HG03159 (cell line): ENCODE measurements around the gene THRA.

Experiments
- ATAC-seq: cut with Tn5 transposase; IDR thresholded peaks from one replicate; pipeline ENCODE4 v1.9.1; 2021; ENCODE audit warnings: mild to moderate bottlenecking, moderate library complexity; ENCODE audit not compliant: unreplicated experiment

The THRA gene

DNA sequence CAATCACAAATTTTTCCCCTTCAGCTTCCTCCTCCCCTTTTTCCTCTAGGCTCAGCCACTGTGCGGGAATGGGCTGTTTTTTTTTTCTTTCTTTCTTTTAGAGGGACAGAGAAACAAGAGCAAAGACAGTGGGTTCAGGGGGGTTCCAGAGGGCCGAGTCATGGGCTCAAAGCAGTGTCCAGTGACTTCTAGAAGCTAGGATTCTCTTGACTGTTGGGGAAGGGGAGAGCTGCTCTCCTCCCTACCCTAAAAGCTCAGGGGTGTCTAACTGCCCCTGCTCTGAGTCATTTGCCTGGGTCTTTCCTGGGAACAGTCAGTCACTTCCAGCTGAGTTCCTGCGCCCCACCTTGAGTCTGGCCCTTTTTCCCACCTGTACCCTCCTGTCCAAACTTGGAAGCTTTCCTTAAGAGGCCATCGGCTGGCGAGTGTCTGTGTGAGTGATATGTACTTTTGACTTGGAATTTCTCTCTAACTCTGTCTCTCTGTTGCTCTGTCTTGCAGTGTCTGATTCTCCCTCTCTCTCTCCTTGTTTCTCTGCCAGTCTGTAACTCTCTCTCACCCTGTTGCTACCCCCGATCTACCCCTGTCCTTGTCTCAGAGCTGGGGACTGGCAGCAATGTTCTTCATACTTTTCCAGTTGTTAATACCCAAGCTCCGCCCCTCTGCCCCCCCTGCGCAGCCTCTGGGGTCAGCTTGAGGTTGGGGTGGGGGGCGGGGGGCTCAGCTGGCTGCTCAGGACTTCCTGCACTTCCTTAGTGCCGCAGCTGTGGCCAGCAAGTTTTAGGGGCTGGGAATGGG, 2.4 kb downstream of the THRA start:
- no peak for ATAC-seq

DNA sequence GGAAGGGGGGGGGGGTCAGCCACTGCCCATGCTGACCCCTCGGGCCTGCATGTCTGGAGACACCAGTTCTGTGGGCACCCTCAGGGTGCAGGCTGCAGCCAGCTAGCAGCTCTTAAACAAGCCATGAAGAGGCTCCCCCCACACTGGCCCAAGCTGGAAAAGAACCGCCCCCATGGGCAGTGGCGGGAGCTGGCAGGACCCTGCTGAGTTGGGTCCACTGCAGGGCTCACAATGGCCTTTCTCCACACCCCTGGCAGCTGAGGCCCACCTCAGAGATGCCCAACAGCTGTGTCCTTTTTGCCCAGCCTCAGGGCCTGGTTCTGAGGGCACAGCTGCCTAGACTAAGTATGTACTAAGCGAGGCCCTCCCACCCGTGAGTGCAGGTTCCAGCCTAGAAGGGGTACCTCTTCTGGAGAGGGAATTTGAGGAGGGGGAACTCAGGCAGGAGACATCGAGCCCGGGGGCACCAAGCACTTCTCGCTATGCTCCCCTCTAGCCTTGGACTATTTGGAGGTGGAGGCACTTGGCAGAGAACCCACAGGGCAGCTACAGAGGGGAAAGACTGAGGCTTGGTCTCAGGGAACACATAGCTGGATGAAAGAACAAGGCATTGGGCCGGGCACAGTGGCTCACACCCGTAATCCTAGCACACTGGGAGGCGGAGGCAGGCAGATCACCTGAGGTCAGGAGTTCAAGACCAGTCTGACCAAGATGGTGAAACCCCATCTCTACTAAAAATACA, 3.2 kb downstream of the THRA start:
- ATAC-seq, result no peak

GRCh38 chr17:40067710-40068109, 4.9 kb downstream of the THRA start:
- ATAC-seq, result no peak

DNA sequence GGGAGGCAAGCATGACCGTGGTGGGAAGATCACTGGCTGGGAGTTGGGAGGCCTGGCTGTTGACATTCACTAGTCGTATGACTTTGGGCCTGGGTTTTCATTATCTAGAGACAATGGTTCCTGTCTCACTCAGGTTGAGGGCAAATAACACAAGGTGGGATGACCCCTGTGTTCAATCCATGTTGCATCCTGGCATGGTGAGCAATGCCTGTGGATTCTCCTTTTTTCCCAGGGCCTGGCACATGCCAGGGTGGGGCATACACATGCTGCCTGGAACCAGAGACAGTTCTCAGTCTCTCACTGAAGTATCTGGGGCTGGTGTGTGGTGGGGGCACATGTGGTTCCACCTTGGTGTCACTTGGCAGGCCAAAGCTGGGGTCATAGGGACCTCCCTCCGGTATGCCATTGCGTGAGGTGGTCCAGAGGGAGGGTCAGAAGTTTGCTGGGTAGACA, 5.4 kb downstream of the THRA start:
- no peak for ATAC-seq

GRCh38 chr17:40068584-40068916, 5.8 kb downstream of the THRA start:
- no peak for ATAC-seq

- no peak for ATAC-seq
Measured at GRCh38 chr17:40068917-40069750, 6.4 kb downstream of the THRA start.

DNA sequence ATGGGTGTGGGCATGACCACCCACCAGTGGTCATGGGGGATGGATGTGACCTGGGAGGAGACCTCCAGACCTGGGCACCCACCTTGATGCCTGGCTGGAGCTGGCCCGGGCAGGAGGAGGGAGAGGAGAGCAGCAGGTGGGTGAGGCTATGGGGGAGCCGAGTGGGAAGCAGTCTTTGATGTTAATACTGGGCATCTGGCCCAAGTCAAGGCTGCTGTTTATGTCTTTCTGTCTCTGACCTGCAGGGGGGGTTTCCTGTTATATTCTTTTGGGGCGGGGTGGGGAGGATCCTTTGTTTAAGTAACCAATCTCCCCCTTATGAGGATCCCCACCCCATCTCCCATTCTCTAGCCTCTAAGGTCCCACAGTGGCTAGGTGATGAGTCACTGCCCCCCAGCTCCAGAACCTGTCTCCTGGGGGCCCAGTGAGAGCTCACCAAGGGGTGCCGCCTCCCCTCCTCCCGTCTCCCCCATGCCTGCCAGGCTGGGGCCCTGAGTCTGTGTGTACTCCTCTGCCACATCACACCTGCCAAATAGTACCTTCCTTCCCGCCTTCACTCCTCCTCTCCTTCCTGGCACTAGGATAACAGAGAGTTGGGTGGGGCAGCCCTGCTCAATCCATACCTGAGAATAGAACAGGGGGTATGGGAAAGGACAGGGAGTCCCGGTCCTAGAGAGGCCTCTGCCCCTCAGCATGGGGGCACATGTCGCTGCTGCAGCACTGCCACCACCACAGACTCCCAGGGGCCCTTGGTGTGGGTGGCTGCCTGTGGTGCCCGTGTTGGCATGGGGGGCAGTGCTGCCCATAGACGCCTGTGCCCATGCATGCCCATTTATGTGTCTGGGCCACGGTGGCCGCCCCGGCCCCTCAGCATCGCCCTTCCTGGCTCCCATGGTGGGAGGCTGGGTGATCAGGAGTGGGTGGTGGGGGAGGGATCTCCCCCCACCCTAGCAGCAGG, 7.3 kb downstream of the THRA start:
- no peak for ATAC-seq

- ATAC-seq, result no peak
Measured at GRCh38 chr17:40070709-40071312, 8.0 kb downstream of the THRA start.

GRCh38 chr17:40071313-40072039, 8.7 kb downstream of the THRA start:
- no peak for ATAC-seq

- ATAC-seq, result no peak
Measured at GRCh38 chr17:40072040-40072734, 9.4 kb downstream of the THRA start.

DNA sequence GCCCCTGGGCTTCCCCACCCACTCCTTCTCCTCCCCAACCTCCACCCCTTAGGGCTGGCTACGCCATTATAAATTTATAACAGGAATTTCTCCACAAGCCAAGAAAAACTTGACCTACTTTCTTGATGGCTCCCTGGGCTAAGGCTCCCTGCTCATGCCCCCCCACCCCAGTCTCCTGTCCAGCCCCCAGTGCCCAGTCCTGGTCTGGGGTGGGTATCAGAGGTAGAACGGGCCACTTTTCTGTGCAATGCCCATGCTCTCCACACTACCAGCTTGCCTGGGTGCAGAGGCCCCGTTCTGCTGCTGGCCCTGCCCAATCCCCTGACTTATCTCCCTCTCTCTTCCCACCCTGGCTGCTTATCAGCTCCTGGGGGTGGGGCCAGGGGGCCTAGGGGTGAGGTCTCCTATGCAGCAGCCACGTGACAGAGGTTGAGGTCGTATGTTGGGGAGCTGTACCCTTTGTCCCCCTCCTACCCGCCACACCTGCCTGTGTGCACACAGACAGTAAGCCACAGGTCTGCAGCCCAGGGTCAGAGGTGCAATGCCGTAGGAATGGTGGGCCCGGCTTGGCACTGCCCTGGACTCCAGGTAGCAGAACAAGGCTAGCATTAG, 10.1 kb downstream of the THRA start:
- no peak for ATAC-seq

DNA sequence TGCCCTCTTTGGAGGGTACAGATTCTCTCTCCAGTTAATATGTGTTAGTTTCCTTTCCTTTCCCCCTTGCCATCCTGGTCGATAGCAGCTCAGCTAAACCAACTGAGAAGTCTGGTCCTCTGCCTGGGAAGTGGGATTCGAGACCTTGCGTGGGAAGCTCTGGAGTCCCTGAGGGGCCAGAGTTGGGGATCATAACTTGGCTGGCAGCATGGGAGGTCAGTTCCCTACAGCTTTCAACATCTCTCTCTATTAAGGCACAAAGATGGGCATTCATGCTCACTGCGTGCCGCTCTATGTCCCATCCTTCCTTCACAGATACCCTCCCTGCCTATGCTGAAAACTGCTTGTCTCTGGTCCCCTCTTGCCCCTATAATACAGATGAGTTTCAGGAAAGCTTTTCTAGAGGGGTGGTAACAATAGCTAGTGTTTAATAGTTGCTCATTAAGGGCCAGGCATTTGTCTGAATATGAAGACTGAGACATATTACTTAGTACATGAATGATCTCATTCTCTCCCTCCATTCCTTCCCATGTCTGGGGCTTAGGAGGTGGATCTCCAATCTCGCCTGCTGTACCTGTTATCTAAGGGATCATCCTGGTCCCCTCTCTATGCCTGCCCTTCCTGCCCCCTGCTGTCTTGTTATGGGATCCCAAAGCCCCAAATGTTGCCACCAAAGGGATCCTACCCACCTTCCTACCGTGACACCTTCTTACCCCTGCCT, 10.8 kb downstream of the THRA start:
- ATAC-seq, result no peak

DNA sequence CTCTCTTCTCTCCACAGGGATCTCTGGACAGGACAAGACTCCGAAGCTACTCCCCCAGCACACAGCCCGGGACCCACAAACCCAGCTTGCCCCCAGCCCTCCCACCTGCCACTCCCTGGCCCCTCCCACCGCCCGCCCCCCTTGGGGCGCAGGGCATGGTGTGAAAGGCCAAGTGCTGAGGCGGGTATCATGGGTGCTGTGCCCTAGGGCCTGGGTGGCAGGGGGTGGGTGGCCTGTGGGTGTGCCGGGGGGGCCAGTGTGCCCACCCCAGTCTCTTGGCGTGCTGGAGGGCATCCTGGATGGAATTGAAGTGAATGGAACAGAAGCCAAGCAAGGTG, 11.4 kb downstream of the THRA start:
- no peak for ATAC-seq

- no peak for ATAC-seq
Measured at GRCh38 chr17:40074871-40075200, 12.1 kb downstream of the THRA start.

DNA sequence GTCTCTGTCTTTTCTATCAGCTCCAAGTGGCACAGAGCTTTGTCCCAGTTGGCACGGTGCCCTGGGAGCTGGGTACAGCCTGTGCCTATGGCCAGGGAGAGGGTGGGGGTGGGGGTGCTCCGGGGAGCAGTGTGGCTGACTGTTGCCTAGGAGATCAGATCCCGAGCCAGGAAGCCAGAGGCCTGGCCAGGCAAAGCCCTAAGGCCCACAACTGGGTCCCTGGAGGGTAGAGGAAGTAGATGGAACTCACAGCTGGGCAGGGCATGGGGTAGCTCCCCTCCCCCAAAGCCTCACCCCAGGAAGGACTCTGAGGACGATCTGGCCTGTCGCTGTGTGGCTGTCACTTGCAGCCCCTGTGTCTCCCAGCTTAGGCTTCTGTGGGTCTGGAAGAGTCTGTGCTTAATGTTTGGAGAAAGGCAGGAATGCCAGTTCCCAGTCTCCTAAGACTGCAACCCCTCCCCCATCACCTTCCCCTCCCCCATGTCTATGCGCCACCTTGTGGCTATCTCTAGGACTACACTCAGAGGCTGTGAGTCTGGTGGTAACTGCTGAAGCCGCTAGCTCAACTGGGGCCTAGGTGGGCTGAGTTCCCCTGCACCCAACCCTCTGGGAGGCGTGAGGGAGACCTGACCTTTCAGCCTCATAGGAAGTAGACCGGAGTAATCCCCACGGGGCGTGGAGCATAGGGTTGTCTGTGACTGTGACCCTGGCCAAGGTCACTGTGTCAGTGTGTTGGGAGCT, 12.6 kb downstream of the THRA start:
- ATAC-seq, result no peak

DNA sequence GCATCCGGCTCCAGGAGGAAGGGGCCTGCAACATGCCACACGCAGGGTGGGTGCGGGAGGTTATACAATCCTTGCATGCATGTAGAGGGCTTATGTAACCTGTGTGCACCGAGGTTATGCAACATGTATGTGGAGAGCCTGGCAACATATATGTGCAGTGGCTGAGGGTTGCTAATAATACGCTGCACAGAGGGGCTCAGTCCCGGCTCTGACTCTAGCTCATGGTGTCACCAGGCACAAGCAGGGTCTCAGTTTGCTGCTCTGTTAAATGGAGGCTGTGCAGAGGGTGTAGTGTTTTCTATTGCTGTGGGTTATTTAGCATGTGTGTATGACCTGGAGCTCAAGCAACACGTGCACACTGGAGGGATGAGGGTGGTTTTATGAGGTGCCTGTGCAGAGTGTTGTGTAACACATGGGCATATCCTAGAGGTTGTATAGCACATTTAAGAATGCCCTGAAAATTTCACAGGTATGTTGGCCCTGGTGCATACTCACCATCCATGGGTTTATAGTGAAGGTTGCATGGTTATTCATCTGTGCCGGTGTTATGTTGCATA, 13.3 kb downstream of the THRA start:
- ATAC-seq, result no peak

DNA sequence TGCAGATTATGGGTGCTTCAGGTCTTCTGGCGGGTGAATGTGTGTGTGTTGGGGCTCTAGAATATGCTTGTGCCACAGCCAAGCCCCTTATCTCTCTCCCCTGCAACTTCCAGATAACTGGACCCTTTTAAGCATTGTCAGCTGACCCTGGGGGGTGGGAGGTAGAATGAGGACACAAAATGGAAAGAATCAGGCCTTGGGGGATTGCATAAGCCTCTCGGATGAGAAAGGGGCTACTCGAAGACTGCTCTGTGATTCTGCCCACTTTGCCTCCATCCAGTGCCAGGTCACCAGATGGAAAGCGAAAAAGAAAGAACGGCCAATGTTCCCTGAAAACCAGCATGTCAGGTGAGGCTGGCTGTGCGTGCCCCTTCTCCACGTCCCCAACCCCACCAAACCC, 13.8 kb downstream of the THRA start:
- ATAC-seq, result no peak
